Measurements from ENCODE around the gene SLX4IP. TPM values are rescaled to one million over a fixed set of nuclear protein-coding genes. Genes with fewer than 3 reads are reported as not detected.
A peak's percentile ranks its signal among the peaks of the same experiment; 100 is the strongest.

Gene SLX4IP
- total and polyA plus RNA-seq, 10 donors = 2.8 to 9.0 (median 5.1) TPM

- Histone ChIP-seq H3K4me3 (no peak overlapping the region), H3K27me3 (replicated peaks in 1 of 7) (no peaks in the 10 kb centered on the region), H3K36me3 (peaks cover 0 to 99% (median 60%) of the 10 kb centered on the region in 6 donors), H3K9me3 (no peaks in the 10 kb centered on the region), H3K27ac (no peak overlapping the region), H3K4me1 (peaks cover 0 to 21% (median 0%) of the 10 kb centered on the region in 6 donors)
- no peak for DNase-seq
- TF ChIP-seq CTCF (IDR thresholded peaks at IDR 0.05 in 8 of 11, conservative IDR thresholded peaks at IDR 0.05 in 3 of 11) = no peak
- TF ChIP-seq POLR2A (IDR thresholded peaks at IDR 0.05) = no peak
- TF ChIP-seq POLR2AphosphoS5 (IDR thresholded peaks at IDR 0.05) = no peak
- WGBS, 5 donors = 90 to 96% (median 93%) methylated on average over 7 of the region's 7 CpGs
- intact Hi-C loops (cut with DNase I; ENCODE audit: low total_unique reads) = no loop called here
Observed at GRCh38 chr20:10641893-10642292, 206.8 kb downstream of the SLX4IP start.

- Histone ChIP-seq H3K36me3 (peaks cover 0 to 99% (median 68%) of the 10 kb centered on the region in 6 donors), H3K4me1 (peaks cover 0 to 12% (median 0%) of the 10 kb centered on the region in 6 donors), H3K4me3 (no peak overlapping the region), H3K9me3 (no peaks in the 10 kb centered on the region), H3K27ac (peak overlapping the region in 1 of 8 donors; percentile 3), H3K27me3 (replicated peaks in 1 of 7) (no peaks in the 10 kb centered on the region)
- DNase-seq = no peak
- intact Hi-C loops (cut with DNase I; ENCODE audit: low total_unique reads) = no loop called here
- WGBS, 5 donors = 57 to 72% (median 62%) methylated on average over 4 of the region's 4 CpGs
- TF ChIP-seq CTCF (IDR thresholded peaks at IDR 0.05 in 8 of 11, conservative IDR thresholded peaks at IDR 0.05 in 3 of 11) = no peak
- no peak for TF ChIP-seq POLR2AphosphoS5 (IDR thresholded peaks at IDR 0.05)
- TF ChIP-seq POLR2A (IDR thresholded peaks at IDR 0.05) = no peak
Observed at GRCh38 chr20:10642856-10643559, 207.9 kb downstream of the SLX4IP start.

GRCh38 chr20:10643560-10643873, 208.4 kb downstream of the SLX4IP start:
- Histone ChIP-seq H3K9me3 (no peaks in the 10 kb centered on the region), H3K27ac (peak overlapping the region in 1 of 8 donors; percentile 3), H3K4me1 (peaks cover 0 to 11% (median 0%) of the 10 kb centered on the region in 6 donors), H3K27me3 (replicated peaks in 1 of 7) (no peaks in the 10 kb centered on the region), H3K4me3 (no peak overlapping the region), H3K36me3 (peaks cover 0 to 100% (median 68%) of the 10 kb centered on the region in 6 donors)
- no peak for DNase-seq
- intact Hi-C loops (cut with DNase I; ENCODE audit: low total_unique reads) = no loop called here
- TF ChIP-seq POLR2AphosphoS5 (IDR thresholded peaks at IDR 0.05) (no peak), CTCF (IDR thresholded peaks at IDR 0.05 in 8 of 11, conservative IDR thresholded peaks at IDR 0.05 in 3 of 11) (no peak), POLR2A (IDR thresholded peaks at IDR 0.05) (no peak)
- 86 to 97% (median 92%) methylated on average over 7 of the region's 7 CpGs for WGBS, 5 donors

GRCh38 chr20:10644458-10645204, 209.5 kb downstream of the SLX4IP start:
- H3K27ac ChIP-seq = peak overlapping the region in 2 of 8 donors; percentile 17 to 28
- H3K4me3 ChIP-seq = no peak overlapping the region
- H3K27me3 ChIP-seq (replicated peaks in 1 of 7) = no peaks in the 10 kb centered on the region
- no peak for DNase-seq
- WGBS, 5 donors = 67 to 80% (median 79%) methylated on average over 13 to 14 of the region's 14 CpGs
- intact Hi-C loops (cut with DNase I; ENCODE audit: low total_unique reads) = no loop called here
- H3K36me3 ChIP-seq = peaks cover 0 to 100% (median 69%) of the 10 kb centered on the region in 6 donors
- H3K9me3 ChIP-seq = no peaks in the 10 kb centered on the region
- TF ChIP-seq CTCF (IDR thresholded peaks at IDR 0.05 in 8 of 11, conservative IDR thresholded peaks at IDR 0.05 in 3 of 11) (no peak), POLR2A (IDR thresholded peaks at IDR 0.05) (no peak), POLR2AphosphoS5 (IDR thresholded peaks at IDR 0.05) (no peak)
- peaks cover 0 to 8% (median 3%) of the 10 kb centered on the region in 6 donors for H3K4me1 ChIP-seq
